ENCODE measurements around the gene ABCC2.

- TF ChIP-seq CTCF (conservative IDR thresholded peaks at IDR 0.05 in 1 of 2, IDR thresholded peaks at IDR 0.05 in 1 of 2; ENCODE audit: extremely low read depth in 1 of 2, insufficient read depth in 1 of 2, low read depth in 1 of 2, low read length in 2 of 2) (no peak), EZH2 (IDR thresholded peaks at IDR 0.05; ENCODE audit: borderline replicate concordance, low read length) (no peak)
Measured at GRCh38 chr10:99850021-99850766, 67.8 kb downstream of the ABCC2 start.

Measured in mammary epithelial cell (primary cell).